HEK293 (cell line): ENCODE results near the gene TTYH2.

Experiments
- CTCF ChIA-PET: fragments of 350-600 bp; formaldehyde crosslinking; extraction: SDS; loops from one replicate; lab custom pipeline; 2021; ENCODE audit warnings: antibody characterized with exemption; lab: Yijun Ruan, JAX
- POLR2A ChIA-PET: fragments of 300-600 bp; formaldehyde crosslinking; extraction: SDS; loops from one replicate; lab custom pipeline; 2020; ENCODE audit warnings: antibody characterized with exemption, inconsistent platforms; lab: Yijun Ruan, JAX
- H3K27ac ChIP-seq: fragments of 200-500 bp; sonication (Bioruptor generic); 2 replicates; pipeline ENCODE4 v1.5.1; 2014; ENCODE audit warnings: low read depth, low read length, control low read depth, inconsistent platforms; ENCODE audit errors: extremely low read depth
- H3K36me3 ChIP-seq, 2 experiments: fragments of 200-500 bp in 1 of 2; sonication (Bioruptor generic) in 1 of 2; 1 replicate in 1 of 2; 2 replicates in 1 of 2; pipeline ENCODE4 v1.5.1; 2014 to 2017; ENCODE audit warnings: inconsistent platforms in 2 of 2, low read length in 2 of 2; ENCODE audit not compliant: control insufficient read depth in 2 of 2, insufficient read depth in 1 of 2
- H3K4me1 ChIP-seq: fragments of 200-500 bp; sonication (Bioruptor generic); 2 replicates; pipeline ENCODE4 v1.5.1; 2014; ENCODE audit warnings: mild to moderate bottlenecking, low read length, inconsistent platforms; ENCODE audit not compliant: control insufficient read depth, insufficient read depth
- H3K4me3 ChIP-seq: 2 replicates; pipeline ENCODE4 v1.5.1; 2011; ENCODE audit warnings: low read depth, mild to moderate bottlenecking, control low read depth, low read length, moderate library complexity
- H3K9me3 ChIP-seq: fragments of 200-500 bp; sonication (Bioruptor generic); 2 replicates; pipeline ENCODE4 v1.5.1; 2014; ENCODE audit warnings: low read depth, low read length, inconsistent platforms; ENCODE audit not compliant: control insufficient read depth, insufficient read depth
- AEBP2 ChIP-seq: fragments of 450-650 bp; formaldehyde crosslinking; IDR thresholded peaks from 2 replicates; pipeline ENCODE4 v1.5.1; 2016; ENCODE audit warnings: missing biosample characterization, missing genetic modification characterization, borderline replicate concordance
- BCL11A ChIP-seq: fragments of 450-650 bp; formaldehyde crosslinking; IDR thresholded peaks from 2 replicates; pipeline ENCODE4 v1.5.1; 2016; ENCODE audit warnings: low read depth, missing biosample characterization, missing genetic modification characterization
- BCL11B ChIP-seq: fragments of 450-650 bp; formaldehyde crosslinking; IDR thresholded peaks from 2 replicates; pipeline ENCODE4 v1.5.1; 2016; ENCODE audit warnings: low read depth, missing biosample characterization, missing genetic modification characterization
- GLIS2 ChIP-seq: fragments of 450-650 bp; formaldehyde crosslinking; IDR thresholded peaks from 2 replicates; pipeline ENCODE4 v1.5.1; 2016; ENCODE audit warnings: missing biosample characterization, missing genetic modification characterization
- HIC1 ChIP-seq: fragments of 450-650 bp; formaldehyde crosslinking; IDR thresholded peaks from 2 replicates; pipeline ENCODE4 v1.5.1; 2016; ENCODE audit warnings: missing biosample characterization, missing genetic modification characterization
- KLF10 ChIP-seq: fragments of 450-650 bp; IDR thresholded peaks from 2 replicates; pipeline ENCODE4 v1.5.1; 2018; ENCODE audit warnings: missing biosample characterization, mild to moderate bottlenecking, missing genetic modification characterization
- KLF7 ChIP-seq: fragments of 450-650 bp; formaldehyde crosslinking; IDR thresholded peaks from 2 replicates; pipeline ENCODE4 v1.5.1; 2016; ENCODE audit warnings: missing biosample characterization, missing genetic modification characterization, borderline replicate concordance
- KLF9 ChIP-seq: fragments of 450-650 bp; formaldehyde crosslinking; IDR thresholded peaks from 2 replicates; pipeline ENCODE4 v1.5.1; 2016; ENCODE audit warnings: missing biosample characterization, missing genetic modification characterization, low read depth
- MEIS1 ChIP-seq: sonication (generic); formaldehyde crosslinking; IDR thresholded peaks from 2 replicates; pipeline ENCODE4 v1.8.1; 2022; ENCODE audit warnings: missing genetic modification reagents, mild to moderate bottlenecking, borderline replicate concordance
- RBAK ChIP-seq: fragments of 450-650 bp; formaldehyde crosslinking; IDR thresholded peaks from 2 replicates; pipeline ENCODE4 v1.5.1; 2016; ENCODE audit warnings: missing biosample characterization, missing genetic modification characterization
- ZNF146 ChIP-seq: fragments of 450-650 bp; formaldehyde crosslinking; IDR thresholded peaks from 2 replicates; pipeline ENCODE4 v1.5.1; 2016; ENCODE audit warnings: missing biosample characterization, missing genetic modification characterization
- ZNF155 ChIP-seq: fragments of 450-650 bp; formaldehyde crosslinking; IDR thresholded peaks from 2 replicates; pipeline ENCODE4 v1.5.1; 2016; ENCODE audit warnings: missing biosample characterization, missing genetic modification characterization
- ZNF174 ChIP-seq: fragments of 450-650 bp; formaldehyde crosslinking; IDR thresholded peaks from 2 replicates; pipeline ENCODE4 v1.5.0; 2017; ENCODE audit warnings: missing biosample characterization, mild to moderate bottlenecking, missing genetic modification characterization
- ZNF280C ChIP-seq: fragments of 450-650 bp; formaldehyde crosslinking; IDR thresholded peaks from 2 replicates; pipeline ENCODE4 v1.5.1; 2016; ENCODE audit warnings: missing biosample characterization, missing genetic modification characterization
- ZNF292 ChIP-seq: fragments of 450-650 bp; formaldehyde crosslinking; IDR thresholded peaks from 2 replicates; pipeline ENCODE4 v1.5.1; 2016; ENCODE audit warnings: low read depth, missing biosample characterization, missing genetic modification characterization, borderline replicate concordance
- ZNF302 ChIP-seq: fragments of 450-650 bp; formaldehyde crosslinking; IDR thresholded peaks from 2 replicates; pipeline ENCODE4 v1.5.1; 2016; ENCODE audit warnings: missing biosample characterization, missing genetic modification characterization, low read depth
- ZNF350 ChIP-seq: fragments of 450-650 bp; formaldehyde crosslinking; IDR thresholded peaks from 2 replicates; pipeline ENCODE4 v1.5.0; 2017; ENCODE audit warnings: missing biosample characterization, mild to moderate bottlenecking, missing genetic modification characterization
- ZNF362 ChIP-seq: fragments of 450-650 bp; formaldehyde crosslinking; IDR thresholded peaks from 2 replicates; pipeline ENCODE4 v1.5.1; 2016; ENCODE audit warnings: missing biosample characterization, missing genetic modification characterization
- ZNF561 ChIP-seq: fragments of 450-650 bp; IDR thresholded peaks from 2 replicates; pipeline ENCODE4 v1.5.1; 2018; ENCODE audit warnings: missing biosample characterization, missing genetic modification characterization, borderline replicate concordance
- ZNF571 ChIP-seq: fragments of 450-650 bp; formaldehyde crosslinking; IDR thresholded peaks from 2 replicates; pipeline ENCODE4 v1.5.0; 2017; ENCODE audit warnings: missing biosample characterization, missing genetic modification characterization
- ZNF580 ChIP-seq: fragments of 450-650 bp; formaldehyde crosslinking; IDR thresholded peaks from 2 replicates; pipeline ENCODE4 v1.5.1; 2016; ENCODE audit warnings: missing biosample characterization, missing genetic modification characterization
- ZNF610 ChIP-seq: fragments of 450-650 bp; formaldehyde crosslinking; IDR thresholded peaks from 2 replicates; pipeline ENCODE4 v1.5.1; 2016; ENCODE audit warnings: missing biosample characterization, missing genetic modification characterization, borderline replicate concordance
- ZNF623 ChIP-seq: fragments of 450-650 bp; formaldehyde crosslinking; IDR thresholded peaks from 2 replicates; pipeline ENCODE4 v1.5.1; 2016; ENCODE audit warnings: missing biosample characterization, missing genetic modification characterization
- ZNF624 ChIP-seq: fragments of 450-650 bp; formaldehyde crosslinking; IDR thresholded peaks from 2 replicates; pipeline ENCODE4 v1.5.1; 2017; ENCODE audit warnings: missing biosample characterization, missing genetic modification characterization
- ZNF664 ChIP-seq: fragments of 450-650 bp; formaldehyde crosslinking; IDR thresholded peaks from 2 replicates; pipeline ENCODE4 v1.5.1; 2016; ENCODE audit warnings: missing biosample characterization, missing genetic modification characterization
- ZNF768 ChIP-seq: fragments of 450-650 bp; formaldehyde crosslinking; IDR thresholded peaks from 2 replicates; pipeline ENCODE4 v1.5.1; 2018; ENCODE audit warnings: missing biosample characterization, mild to moderate bottlenecking, missing genetic modification characterization
- ZNF830 ChIP-seq: fragments of 450-650 bp; IDR thresholded peaks from 2 replicates; pipeline ENCODE4 v1.5.0; 2018; ENCODE audit warnings: missing biosample characterization, missing genetic modification characterization, low read depth, mild to moderate bottlenecking, moderate library complexity
- ZXDB ChIP-seq: fragments of 450-650 bp; formaldehyde crosslinking; IDR thresholded peaks from 2 replicates; pipeline ENCODE4 v1.5.1; 2016; ENCODE audit warnings: missing biosample characterization, missing genetic modification characterization

The TTYH2 gene

GRCh38 chr17:74224959-74225725, 11.8 kb downstream of the TTYH2 start:
- no peak overlapping the region for H3K4me3 ChIP-seq
- POLR2A ChIA-PET: no interaction called here
- no peaks in the 10 kb centered on the region for H3K9me3 ChIP-seq
- H3K4me1 ChIP-seq: no peaks in the 10 kb centered on the region
- H3K27ac ChIP-seq: no peak overlapping the region
- CTCF ChIA-PET: interaction anchor here (0.7 to 1.1 kb wide), 3 partner anchors 12 to 232 kb away, joined by 3 to 5 read pairs (median 3); partner anchors contain the start of gene TTYH2
- TF ChIP-seq AEBP2 (tag by site-specific recombination) (no peak), ZNF623 (peak; percentile 79), HIC1 (tag by site-specific recombination) (no peak), ZNF174 (no peak), ZNF146 (tag by site-specific recombination) (no peak), ZXDB (no peak), BCL11A (tag by site-specific recombination) (no peak), ZNF580 (tag by site-specific recombination) (no peak)
- H3K36me3 ChIP-seq: peaks cover 0 to 8% of the 10 kb centered on the region in 2 experiments; a peak in 1 of 3 replicates

- no peaks in the 10 kb centered on the region for H3K4me1 ChIP-seq
- ChIA-PET CTCF (interaction anchor here (0.7 to 1.0 kb wide), 2 partner anchors 13 to 58 kb away, joined by 3 read pairs; partner anchors contain the start of gene TTYH2), POLR2A (no interaction called here)
Observed at GRCh38 chr17:74226252-74226651, 12.9 kb downstream of the TTYH2 start.

More at GRCh38 chr17:74226252-74226651, 12.9 kb downstream of the TTYH2 start:
- Histone ChIP-seq H3K4me3 (no peak overlapping the region), H3K9me3 (no peaks in the 10 kb centered on the region), H3K36me3 (peaks cover 0 to 12% of the 10 kb centered on the region in 2 experiments; a peak in 1 of 3 replicates), H3K27ac (no peak overlapping the region)
- TF ChIP-seq ZNF302 (tag by site-specific recombination): no peak
- no peak for TF ChIP-seq KLF7 (tag by site-specific recombination)
- no peak for TF ChIP-seq GLIS2 (tag by site-specific recombination)
- no peak for TF ChIP-seq MEIS1 (CRISPR knock-in tag)
- TF ChIP-seq RBAK (tag by site-specific recombination): no peak
- no peak for TF ChIP-seq ZNF768 (tag by site-specific recombination)
- no peak for TF ChIP-seq ZNF350 (tag by site-specific recombination)
- TF ChIP-seq ZNF561 (tag by site-specific recombination): no peak
- no peak for TF ChIP-seq ZNF280C (tag by site-specific recombination)
- no peak for TF ChIP-seq ZNF664 (tag by site-specific recombination)
- TF ChIP-seq KLF10 (tag by site-specific recombination): no peak
- no peak for TF ChIP-seq ZNF610 (tag by site-specific recombination)
- no peak for TF ChIP-seq BCL11B (tag by site-specific recombination)
- no peak for TF ChIP-seq KLF9 (tag by site-specific recombination)
- TF ChIP-seq ZNF571 (tag by site-specific recombination): no peak
- TF ChIP-seq ZNF830 (tag by site-specific recombination): no peak
- TF ChIP-seq ZNF624 (tag by site-specific recombination): no peak
- TF ChIP-seq ZNF292: no peak
- no peak for TF ChIP-seq ZNF362 (tag by site-specific recombination)
- no peak for TF ChIP-seq ZNF155 (tag by site-specific recombination)
